ENCODE measurements around the gene COL15A1.

DNA sequence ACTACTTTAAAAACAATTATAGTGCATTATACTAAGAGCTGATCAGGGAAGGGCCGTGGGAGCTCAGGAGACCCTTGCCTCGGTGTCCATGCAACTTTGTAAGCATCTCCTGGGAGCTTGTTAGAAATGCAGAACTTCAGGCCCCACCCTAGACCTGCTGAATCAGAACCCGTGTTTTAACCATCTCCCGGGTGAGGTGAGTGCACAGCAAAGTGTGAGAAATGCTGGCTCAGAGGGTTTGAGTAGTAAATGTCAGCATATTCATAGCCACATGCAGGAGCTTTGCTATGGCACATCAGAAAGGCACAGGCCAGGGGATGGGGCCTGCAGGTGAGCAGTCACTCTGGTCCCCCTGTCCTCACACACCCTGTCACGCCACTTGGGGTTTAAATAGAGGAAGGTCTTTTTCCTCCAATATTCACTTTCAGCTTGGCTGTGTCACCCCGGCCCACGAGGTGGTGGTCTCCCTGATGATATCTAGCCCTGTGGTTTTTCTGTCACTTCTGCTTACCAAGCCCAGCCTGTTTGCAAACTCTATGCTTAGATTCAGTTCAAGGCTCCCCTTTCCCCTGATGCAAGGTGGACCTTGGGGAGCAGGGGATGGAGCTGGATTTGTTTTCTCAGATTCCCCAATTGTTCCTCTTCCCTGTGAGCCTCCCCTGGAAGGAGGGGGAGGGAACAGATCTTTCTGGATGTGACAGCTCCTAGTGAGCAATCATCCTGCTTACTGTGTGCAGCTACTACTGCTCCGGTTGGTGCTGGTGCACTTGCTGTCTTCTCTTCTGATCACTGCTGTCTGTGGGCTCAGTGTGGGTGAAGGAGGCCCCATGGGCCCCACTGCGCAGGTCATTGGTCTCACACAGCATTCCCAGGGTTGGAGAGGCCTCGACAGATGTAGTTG lies 109.4 kb downstream of the COL15A1 start:
- TF ChIP-seq CTCF (IDR thresholded peaks at IDR 0.05; ENCODE audit: low read depth, low read length) = no peak
- peak; percentile 78 for TF ChIP-seq MAX (IDR thresholded peaks at IDR 0.05; ENCODE audit: low read depth, low read length)
- TF ChIP-seq POLR2A (IDR thresholded peaks at IDR 0.05; ENCODE audit: extremely low read depth, insufficient read length) = no peak
